DND-41 (cell line): ENCODE results near the gene LTBP2.

Experiments used
- ATAC-seq: fragments of 200-7000 bp; cut with Tn5 transposase; 3 replicates; pipeline ENCODE4 v1.9.1; 2021; ENCODE audit warnings: low read depth; ENCODE audit not compliant: insufficient read depth
- DNase-seq: peaks from one replicate; pipeline ENCODE4 v3.0.0-alpha.2; 2020
- H2AFZ ChIP-seq: 2 replicates; pipeline ENCODE4 v1.6.0; 2012; ENCODE audit warnings: low read depth, low read length
- H3K27ac ChIP-seq: 2 replicates; pipeline ENCODE4 v1.5.1; 2012; ENCODE audit warnings: low read length, inconsistent platforms
- H3K27me3 ChIP-seq: fragments of 200-600 bp; sonication (generic); 2 replicates; pipeline ENCODE4 v1.6.0; 2012; ENCODE audit warnings: low read length, mild to moderate bottlenecking, inconsistent platforms; ENCODE audit not compliant: insufficient read depth, poor library complexity
- H3K36me3 ChIP-seq: 2 replicates; pipeline ENCODE4 v1.5.1; 2012; ENCODE audit warnings: low read length, inconsistent platforms; ENCODE audit not compliant: insufficient read depth
- H3K4me1 ChIP-seq: 2 replicates; pipeline ENCODE4 v1.5.1; 2012; ENCODE audit warnings: mild to moderate bottlenecking, low read length; ENCODE audit not compliant: insufficient read depth
- H3K4me2 ChIP-seq: 2 replicates; pipeline ENCODE4 v1.6.0; 2012; ENCODE audit warnings: mild to moderate bottlenecking, moderate library complexity, low read length, inconsistent platforms; ENCODE audit not compliant: insufficient read depth
- H3K4me3 ChIP-seq, 2 experiments: fragments of 200-600 bp in 1 of 2; shearing (Covaris generic) in 1 of 2; 2 replicates each; pipeline ENCODE4 v1.5.1; 2012 to 2016; ENCODE audit warnings: inconsistent platforms in 2 of 2, low read length in 2 of 2, mild to moderate bottlenecking in 2 of 2, low read depth in 1 of 2, moderate library complexity in 1 of 2
- H3K79me2 ChIP-seq: 2 replicates; pipeline ENCODE4 v1.6.0; 2012; ENCODE audit warnings: low read length, inconsistent platforms; ENCODE audit not compliant: insufficient read depth
- H3K9ac ChIP-seq: 2 replicates; pipeline ENCODE4 v1.6.0; 2012; ENCODE audit warnings: low read depth, mild to moderate bottlenecking, inconsistent platforms, low read length, moderate library complexity
- H3K9me3 ChIP-seq: 2 replicates; pipeline ENCODE4 v1.5.1; 2012; ENCODE audit warnings: low read length, moderate library complexity, mild to moderate bottlenecking, inconsistent platforms; ENCODE audit not compliant: insufficient read depth, severe bottlenecking
- H4K20me1 ChIP-seq: 2 replicates; pipeline ENCODE4 v1.6.0; 2012; ENCODE audit warnings: low read length; ENCODE audit not compliant: insufficient read depth
- EZH2 ChIP-seq: IDR thresholded peaks from 3 replicates; pipeline ENCODE4 v1.6.1; 2012; ENCODE audit warnings: borderline replicate concordance, low read depth, mild to moderate bottlenecking, moderate library complexity, low read length, inconsistent platforms; ENCODE audit not compliant: severe bottlenecking
- TF ChIP-seq, protein P1 (sequence below): IDR thresholded peaks from 2 replicates; pipeline ENCODE4 v1.5.1; 2012; ENCODE audit warnings: borderline replicate concordance, low read length, moderate library complexity, mild to moderate bottlenecking; ENCODE audit not compliant: poor library complexity, severe bottlenecking; ENCODE audit errors: extremely low read depth

Gene LTBP2

DNA sequence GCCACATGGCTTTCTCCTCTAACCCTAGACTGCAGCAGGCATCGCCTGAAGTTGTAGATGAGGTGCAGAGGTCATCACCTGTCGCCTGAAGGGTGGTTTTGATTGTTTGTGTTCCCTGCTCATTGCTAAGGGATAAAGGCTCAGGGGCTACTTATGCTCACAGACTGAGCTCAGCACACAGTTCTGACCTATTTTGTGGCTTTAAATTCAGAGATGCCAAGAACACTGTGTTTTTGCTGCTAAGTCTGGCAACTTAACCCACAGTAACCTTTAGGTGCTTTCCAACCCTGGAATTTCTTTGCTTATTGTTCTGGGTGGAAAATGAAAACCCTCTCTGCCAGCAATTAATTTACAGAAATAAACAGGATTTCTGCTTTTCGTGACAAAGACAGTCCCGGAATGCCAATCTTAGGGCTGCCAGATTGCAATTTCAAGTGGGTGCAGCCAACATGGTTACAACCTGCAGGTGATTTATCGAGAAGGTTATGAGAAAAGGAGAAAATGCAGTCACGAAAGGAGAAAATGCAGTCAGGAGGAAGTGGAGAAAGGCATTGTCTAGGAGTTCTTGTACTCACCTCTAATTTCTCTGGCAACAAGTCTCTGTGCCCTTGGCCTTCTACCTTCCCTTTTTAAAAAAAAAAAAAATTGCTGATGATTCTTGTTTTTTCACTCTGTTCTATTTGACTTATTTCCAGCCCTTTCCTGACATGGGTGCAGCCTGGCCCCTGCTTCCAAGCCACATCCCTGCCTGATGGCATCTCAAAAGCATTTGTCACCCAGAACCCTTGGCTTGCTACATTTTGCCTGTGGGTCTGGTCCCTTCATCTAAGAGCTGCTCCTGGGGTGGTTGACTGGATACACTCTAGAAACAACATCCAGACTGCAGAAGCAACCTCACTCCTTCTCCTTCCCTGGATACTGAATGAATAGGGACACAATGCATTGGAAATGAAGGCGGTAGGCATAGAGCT lies 142.2 kb downstream of the LTBP2 start:
- peaks cover 4% of the 10 kb centered on the region; the same call in 1 of the 2 replicates for H3K36me3 ChIP-seq
- ATAC-seq (no peak), DNase-seq (no peak)
- no peak overlapping the region for H3K4me3 ChIP-seq
- no peak overlapping the region for H3K9ac ChIP-seq
- no peaks in the 10 kb centered on the region for H3K9me3 ChIP-seq
- H3K4me1 ChIP-seq: no peaks in the 10 kb centered on the region
- H4K20me1 ChIP-seq: no peaks in the 10 kb centered on the region; the same call in 1 of the 2 replicates
- no peaks in the 10 kb centered on the region for H3K79me2 ChIP-seq
- no peak overlapping the region for H3K4me2 ChIP-seq
- H2AFZ ChIP-seq: no peak overlapping the region
- TF ChIP-seq EZH2: no peak
- TF ChIP-seq, protein P1, sequence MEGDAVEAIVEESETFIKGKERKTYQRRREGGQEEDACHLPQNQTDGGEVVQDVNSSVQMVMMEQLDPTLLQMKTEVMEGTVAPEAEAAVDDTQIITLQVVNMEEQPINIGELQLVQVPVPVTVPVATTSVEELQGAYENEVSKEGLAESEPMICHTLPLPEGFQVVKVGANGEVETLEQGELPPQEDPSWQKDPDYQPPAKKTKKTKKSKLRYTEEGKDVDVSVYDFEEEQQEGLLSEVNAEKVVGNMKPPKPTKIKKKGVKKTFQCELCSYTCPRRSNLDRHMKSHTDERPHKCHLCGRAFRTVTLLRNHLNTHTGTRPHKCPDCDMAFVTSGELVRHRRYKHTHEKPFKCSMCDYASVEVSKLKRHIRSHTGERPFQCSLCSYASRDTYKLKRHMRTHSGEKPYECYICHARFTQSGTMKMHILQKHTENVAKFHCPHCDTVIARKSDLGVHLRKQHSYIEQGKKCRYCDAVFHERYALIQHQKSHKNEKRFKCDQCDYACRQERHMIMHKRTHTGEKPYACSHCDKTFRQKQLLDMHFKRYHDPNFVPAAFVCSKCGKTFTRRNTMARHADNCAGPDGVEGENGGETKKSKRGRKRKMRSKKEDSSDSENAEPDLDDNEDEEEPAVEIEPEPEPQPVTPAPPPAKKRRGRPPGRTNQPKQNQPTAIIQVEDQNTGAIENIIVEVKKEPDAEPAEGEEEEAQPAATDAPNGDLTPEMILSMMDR: no peak
- H3K27ac ChIP-seq: no peak overlapping the region
- H3K27me3 ChIP-seq: no peaks in the 10 kb centered on the region

DNA sequence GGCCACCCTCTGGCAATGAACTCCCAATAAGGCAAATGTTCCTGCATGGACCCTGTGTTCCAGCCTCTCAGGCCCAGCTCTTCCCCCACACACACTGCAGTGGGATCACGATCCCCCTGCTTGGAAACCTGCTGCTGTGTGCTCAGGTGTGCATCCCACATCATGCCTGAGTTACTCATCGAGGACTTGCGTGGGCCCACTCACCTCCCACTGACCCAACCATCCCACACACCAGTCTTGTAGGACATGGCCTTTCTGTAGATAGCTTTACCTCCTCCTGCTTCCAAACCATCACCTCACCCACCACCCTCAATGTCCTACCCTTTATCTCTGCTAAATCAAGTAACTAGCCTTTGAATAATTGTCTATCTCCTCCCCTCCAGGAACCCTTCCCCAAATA lies 143.5 kb downstream of the LTBP2 start:
- Histone ChIP-seq H3K27ac (no peak overlapping the region), H3K27me3 (peaks cover 3% of the 10 kb centered on the region)
- ATAC-seq: no peak

DNA sequence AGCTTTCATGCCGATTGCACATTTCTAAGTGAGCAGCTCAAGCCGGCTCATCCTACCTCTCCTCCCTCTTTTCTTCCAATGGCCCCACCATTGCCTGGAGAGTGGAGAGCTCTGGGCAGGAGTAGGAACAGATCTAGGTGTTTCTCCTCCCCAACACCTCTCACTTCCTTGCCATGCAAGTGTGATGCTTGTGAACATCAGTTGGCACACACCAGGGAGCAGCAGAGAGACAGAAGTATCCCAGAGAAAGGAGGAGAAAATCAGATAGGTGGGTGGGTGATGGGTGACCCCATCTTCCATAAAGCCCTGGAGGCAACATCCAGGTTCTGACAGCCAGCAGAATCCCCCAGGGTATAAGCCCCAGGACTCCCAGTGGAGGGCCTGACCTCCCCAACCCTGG lies 146.7 kb downstream of the LTBP2 start:
- H3K27ac ChIP-seq: no peak overlapping the region
- H2AFZ ChIP-seq: no peak overlapping the region
- H3K9ac ChIP-seq: no peak overlapping the region
- no peak overlapping the region for H3K4me3 ChIP-seq
- H4K20me1 ChIP-seq: no peaks in the 10 kb centered on the region; the same call in 1 of the 2 replicates
- no peaks in the 10 kb centered on the region for H3K36me3 ChIP-seq
- no peak for TF ChIP-seq EZH2
- TF ChIP-seq, protein P1: no peak
- H3K4me1 ChIP-seq: no peaks in the 10 kb centered on the region
- ATAC-seq (no peak), DNase-seq (no peak)
- no peaks in the 10 kb centered on the region for H3K79me2 ChIP-seq
- H3K9me3 ChIP-seq: no peaks in the 10 kb centered on the region
- H3K4me2 ChIP-seq: no peak overlapping the region
- H3K27me3 ChIP-seq: peaks cover 3% of the 10 kb centered on the region

More for the DNA sequence above, 143.5 kb downstream of the LTBP2 start:
- Histone ChIP-seq H2AFZ (no peak overlapping the region), H3K4me2 (no peak overlapping the region), H3K36me3 (no peaks in the 10 kb centered on the region), H3K4me3 (no peak overlapping the region), H3K9ac (no peak overlapping the region), H4K20me1 (no peaks in the 10 kb centered on the region; the same call in 1 of the 2 replicates), H3K4me1 (no peaks in the 10 kb centered on the region), H3K79me2 (no peaks in the 10 kb centered on the region), H3K9me3 (no peaks in the 10 kb centered on the region)
- no peak for DNase-seq
- TF ChIP-seq EZH2: no peak
- TF ChIP-seq, protein P1: no peak
